ENCODE results near the gene ELFN1. TPM values are rescaled to one million over a fixed set of nuclear protein-coding genes. Genes with fewer than 3 reads are reported as not detected.
"Not testable (repeated sequence)": the region's sequence is repeated elsewhere in the genome, so short reads cannot be mapped to it uniquely, and the experiment has no call there.

The ELFN1 gene
- polyA plus RNA-seq, 1 donor (not counting 4 experiments of a cell fraction or from before 2014, with no cell fraction given): 0.03 TPM

DNA sequence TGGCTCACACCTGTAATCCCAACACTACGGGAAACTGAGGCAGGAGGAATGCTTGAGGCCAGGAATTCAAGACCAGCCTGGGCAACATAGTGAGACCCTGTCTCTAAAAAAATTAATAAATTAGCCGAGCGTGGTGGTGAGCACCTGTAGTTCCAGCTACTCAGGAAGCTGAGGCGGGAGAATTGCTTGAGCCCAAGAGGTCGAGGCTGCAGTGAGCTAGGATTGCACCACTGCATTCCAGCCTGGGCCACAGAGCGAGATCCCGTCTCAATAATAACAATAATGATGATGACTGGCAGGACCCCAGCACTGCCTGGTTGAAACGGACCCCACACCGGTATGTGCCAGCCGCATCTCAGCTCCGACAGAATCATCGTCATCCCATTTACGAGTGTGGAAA lies 93.0 kb downstream of the ELFN1 start:
- no peaks in the 10 kb centered on the region for H3K9me3 ChIP-seq (ENCODE audit: control insufficient read depth, low read depth, low read length)
- H3K4me1 ChIP-seq (ENCODE audit: control insufficient read depth, extremely low read depth, insufficient read depth, low read length): no peaks in the 10 kb centered on the region
- dilution Hi-C loops (cut with MboI; ENCODE audit: extremely low pct_ligation_motif_present, low sequenced_read_pairs): no loop called here
- H3K27ac ChIP-seq (ENCODE audit: control insufficient read depth, insufficient read depth, low read length): no peak overlapping the region
- H3K27me3 ChIP-seq (ENCODE audit: control insufficient read depth, extremely low read depth, insufficient read depth, low read length): no peaks in the 10 kb centered on the region
- no peaks in the 10 kb centered on the region for H3K36me3 ChIP-seq (ENCODE audit: control insufficient read depth in 2 of 2, extremely low read depth in 1 of 2, insufficient read depth in 2 of 2, low read length in 2 of 2)
- no peak overlapping the region for H3K9ac ChIP-seq (ENCODE audit: control insufficient read depth, extremely low read depth, insufficient read depth, low read length)
- DNase-seq (ENCODE audit: low read depth, low spot score): no peak
- H3K79me2 ChIP-seq (ENCODE audit: control insufficient read depth, insufficient read depth, low read length): no peaks in the 10 kb centered on the region
- TF ChIP-seq EZH2 (IDR thresholded peaks at IDR 0.05; ENCODE audit: low read length): no peak
- TF ChIP-seq, protein P1, sequence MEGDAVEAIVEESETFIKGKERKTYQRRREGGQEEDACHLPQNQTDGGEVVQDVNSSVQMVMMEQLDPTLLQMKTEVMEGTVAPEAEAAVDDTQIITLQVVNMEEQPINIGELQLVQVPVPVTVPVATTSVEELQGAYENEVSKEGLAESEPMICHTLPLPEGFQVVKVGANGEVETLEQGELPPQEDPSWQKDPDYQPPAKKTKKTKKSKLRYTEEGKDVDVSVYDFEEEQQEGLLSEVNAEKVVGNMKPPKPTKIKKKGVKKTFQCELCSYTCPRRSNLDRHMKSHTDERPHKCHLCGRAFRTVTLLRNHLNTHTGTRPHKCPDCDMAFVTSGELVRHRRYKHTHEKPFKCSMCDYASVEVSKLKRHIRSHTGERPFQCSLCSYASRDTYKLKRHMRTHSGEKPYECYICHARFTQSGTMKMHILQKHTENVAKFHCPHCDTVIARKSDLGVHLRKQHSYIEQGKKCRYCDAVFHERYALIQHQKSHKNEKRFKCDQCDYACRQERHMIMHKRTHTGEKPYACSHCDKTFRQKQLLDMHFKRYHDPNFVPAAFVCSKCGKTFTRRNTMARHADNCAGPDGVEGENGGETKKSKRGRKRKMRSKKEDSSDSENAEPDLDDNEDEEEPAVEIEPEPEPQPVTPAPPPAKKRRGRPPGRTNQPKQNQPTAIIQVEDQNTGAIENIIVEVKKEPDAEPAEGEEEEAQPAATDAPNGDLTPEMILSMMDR (optimal IDR thresholded peaks at IDR 0.05 in 1 of 3, IDR thresholded peaks at IDR 0.05 in 1 of 3, conservative IDR thresholded peaks at IDR 0.05 in 1 of 3; ENCODE audit: extremely low read depth in 1 of 3, insufficient read depth in 2 of 3, low read length in 3 of 3): no peak
- H4K20me1 ChIP-seq (ENCODE audit: control insufficient read depth, extremely low read depth, insufficient read depth, low read length): no peaks in the 10 kb centered on the region
- no peaks in the 10 kb centered on the region for H3K9me1 ChIP-seq (ENCODE audit: control insufficient read depth, extremely low read depth, insufficient read depth, low read length)
- no peak overlapping the region for H2AFZ ChIP-seq (ENCODE audit: control insufficient read depth, low read length)
- no peak overlapping the region for H3K4me2 ChIP-seq (ENCODE audit: control insufficient read depth, extremely low read depth, insufficient read depth, low read depth, low read length)
- H3K4me3 ChIP-seq (ENCODE audit: control insufficient read depth in 2 of 3, extremely low read depth in 1 of 3, insufficient read depth in 2 of 3, low read depth in 1 of 3, low read length in 3 of 3): no peak overlapping the region
- no peak for FAIRE-seq

DNA sequence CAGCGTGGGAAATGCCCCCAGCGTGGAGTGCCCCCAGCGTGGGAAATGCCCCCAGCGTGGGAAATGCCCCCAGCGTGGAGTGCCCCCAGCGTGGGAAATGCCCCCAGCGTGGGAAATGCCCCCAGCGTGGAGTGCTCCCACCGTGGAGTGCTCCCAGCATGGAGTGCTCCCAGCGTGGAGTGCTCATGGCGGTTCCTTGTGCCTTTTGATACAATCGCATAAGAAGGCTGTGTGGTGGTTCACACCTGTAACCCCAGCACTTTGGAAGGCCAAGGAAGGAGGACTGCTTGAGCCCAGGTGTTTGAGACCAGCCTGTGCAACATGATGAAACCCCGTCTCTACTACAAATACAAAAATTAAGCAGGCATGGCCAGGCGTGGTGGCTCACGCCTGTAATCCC lies 93.8 kb downstream of the ELFN1 start:
- H2AFZ ChIP-seq (ENCODE audit: control insufficient read depth, low read length); H3K9me1 ChIP-seq (ENCODE audit: control insufficient read depth, extremely low read depth, insufficient read depth, low read length); DNase-seq (ENCODE audit: low read depth, low spot score); dilution Hi-C loops (cut with MboI; ENCODE audit: extremely low pct_ligation_motif_present, low sequenced_read_pairs); H3K27me3 ChIP-seq (ENCODE audit: control insufficient read depth, extremely low read depth, insufficient read depth, low read length); H3K9ac ChIP-seq (ENCODE audit: control insufficient read depth, extremely low read depth, insufficient read depth, low read length); H3K36me3 ChIP-seq (ENCODE audit: control insufficient read depth in 2 of 2, extremely low read depth in 1 of 2, insufficient read depth in 2 of 2, low read length in 2 of 2); H3K79me2 ChIP-seq (ENCODE audit: control insufficient read depth, insufficient read depth, low read length); H3K4me1 ChIP-seq (ENCODE audit: control insufficient read depth, extremely low read depth, insufficient read depth, low read length); H3K27ac ChIP-seq (ENCODE audit: control insufficient read depth, insufficient read depth, low read length); FAIRE-seq; H3K4me3 ChIP-seq (ENCODE audit: control insufficient read depth in 2 of 3, extremely low read depth in 1 of 3, insufficient read depth in 2 of 3, low read depth in 1 of 3, low read length in 3 of 3); H3K9me3 ChIP-seq (ENCODE audit: control insufficient read depth, low read depth, low read length); H4K20me1 ChIP-seq (ENCODE audit: control insufficient read depth, extremely low read depth, insufficient read depth, low read length); H3K4me2 ChIP-seq (ENCODE audit: control insufficient read depth, extremely low read depth, insufficient read depth, low read depth, low read length): not testable (repeated sequence)

DNA sequence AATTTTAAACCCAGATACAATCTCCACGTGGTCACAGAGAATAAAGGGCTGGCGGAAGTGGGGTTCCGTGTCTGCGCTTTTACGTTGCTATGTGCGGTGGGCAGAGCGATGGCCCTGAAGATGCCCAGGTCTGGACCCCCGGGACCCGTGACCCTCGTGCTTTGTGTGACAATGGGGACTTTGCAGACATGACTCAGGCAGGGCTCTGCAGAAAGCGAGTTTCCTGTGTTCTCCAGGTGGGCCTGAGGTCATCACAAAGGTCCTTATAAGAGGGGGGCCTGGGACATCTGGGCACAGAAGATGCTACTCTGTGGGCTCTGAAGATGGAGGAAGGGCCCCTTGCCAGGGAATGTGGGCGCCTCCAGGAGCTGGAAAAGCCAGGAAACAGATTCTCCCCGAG lies 95.3 kb downstream of the ELFN1 start:
- Histone ChIP-seq H3K27ac (ENCODE audit: control insufficient read depth, insufficient read depth, low read length) (no peak overlapping the region), H3K4me2 (ENCODE audit: control insufficient read depth, extremely low read depth, insufficient read depth, low read depth, low read length) (no peak overlapping the region), H3K36me3 (ENCODE audit: control insufficient read depth in 2 of 2, extremely low read depth in 1 of 2, insufficient read depth in 2 of 2, low read length in 2 of 2) (no peaks in the 10 kb centered on the region), H3K79me2 (ENCODE audit: control insufficient read depth, insufficient read depth, low read length) (no peaks in the 10 kb centered on the region), H3K9me3 (ENCODE audit: control insufficient read depth, low read depth, low read length) (no peaks in the 10 kb centered on the region), H3K9ac (ENCODE audit: control insufficient read depth, extremely low read depth, insufficient read depth, low read length) (no peak overlapping the region), H4K20me1 (ENCODE audit: control insufficient read depth, extremely low read depth, insufficient read depth, low read length) (no peaks in the 10 kb centered on the region), H3K4me1 (ENCODE audit: control insufficient read depth, extremely low read depth, insufficient read depth, low read length) (no peaks in the 10 kb centered on the region), H2AFZ (ENCODE audit: control insufficient read depth, low read length) (no peak overlapping the region), H3K27me3 (ENCODE audit: control insufficient read depth, extremely low read depth, insufficient read depth, low read length) (no peaks in the 10 kb centered on the region), H3K9me1 (ENCODE audit: control insufficient read depth, extremely low read depth, insufficient read depth, low read length) (no peaks in the 10 kb centered on the region), H3K4me3 (ENCODE audit: control insufficient read depth in 2 of 3, extremely low read depth in 1 of 3, insufficient read depth in 2 of 3, low read depth in 1 of 3, low read length in 3 of 3) (no peak overlapping the region)
- DNase-seq (ENCODE audit: low read depth, low spot score): no peak
- dilution Hi-C loops (cut with MboI; ENCODE audit: extremely low pct_ligation_motif_present, low sequenced_read_pairs): no loop called here
- TF ChIP-seq EZH2 (IDR thresholded peaks at IDR 0.05; ENCODE audit: low read length): no peak
- TF ChIP-seq, protein P1 (optimal IDR thresholded peaks at IDR 0.05 in 1 of 3, IDR thresholded peaks at IDR 0.05 in 1 of 3, conservative IDR thresholded peaks at IDR 0.05 in 1 of 3; ENCODE audit: extremely low read depth in 1 of 3, insufficient read depth in 2 of 3, low read length in 3 of 3): no peak
- FAIRE-seq: no peak

Measured in keratinocyte (primary cell).